GM21367 (cell line): Measurements from ENCODE around the gene RTKN.
A peak's percentile ranks its signal among the peaks of the same experiment; 100 is the strongest.
"Not testable (repeated sequence)": the region's sequence is repeated elsewhere in the genome, so short reads cannot be mapped to it uniquely, and the experiment has no call there.

Experiments used
- ATAC-seq: cut with Tn5 transposase; IDR thresholded peaks from one replicate; pipeline ENCODE4 v1.9.1; 2021; ENCODE audit not compliant: unreplicated experiment

RTKN gene

DNA sequence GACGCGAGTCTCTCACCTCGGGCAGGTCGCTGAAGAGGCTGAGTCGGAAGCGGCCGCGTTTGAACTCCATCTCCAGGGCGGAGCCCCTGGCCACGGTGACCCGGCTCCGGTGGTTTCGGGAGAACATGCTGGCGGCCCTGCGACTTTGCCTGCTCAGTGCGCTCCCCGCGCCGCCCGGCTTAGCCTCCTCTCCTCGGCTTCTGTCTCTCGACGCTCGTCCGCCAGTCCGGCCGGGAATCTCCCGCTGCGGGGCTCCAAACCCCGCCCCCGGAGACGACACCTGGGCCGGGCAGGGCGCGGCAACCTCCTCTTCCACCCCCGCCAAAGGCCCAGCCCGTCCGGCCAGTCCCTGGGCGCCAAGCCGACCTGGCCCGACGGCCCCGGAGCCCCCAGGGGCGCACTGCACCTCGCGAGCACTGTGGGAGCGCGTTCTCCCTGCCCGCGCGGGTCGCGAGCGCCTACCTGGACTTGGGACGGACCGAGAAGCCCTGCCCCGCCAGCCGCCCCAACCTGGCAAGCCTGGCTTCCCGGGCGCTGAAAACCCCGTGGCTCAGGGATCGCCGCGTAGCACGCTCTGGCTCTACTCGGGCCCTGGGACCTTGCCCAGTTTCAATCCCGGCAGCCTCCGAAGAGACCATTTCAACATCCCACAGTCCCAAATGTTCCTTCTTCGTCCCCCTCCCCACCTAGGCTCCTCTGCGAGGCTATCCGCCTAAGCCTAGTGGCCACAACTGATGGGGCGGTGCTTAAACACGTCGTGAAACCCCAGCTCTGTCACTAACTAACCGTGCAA lies at the start of gene RTKN:
RTKN (minus strand) TSS at position 248 of the 793 bp plus-strand sequence; CDS start at position 127, 121 bp downstream.
- no peak for ATAC-seq

DNA sequence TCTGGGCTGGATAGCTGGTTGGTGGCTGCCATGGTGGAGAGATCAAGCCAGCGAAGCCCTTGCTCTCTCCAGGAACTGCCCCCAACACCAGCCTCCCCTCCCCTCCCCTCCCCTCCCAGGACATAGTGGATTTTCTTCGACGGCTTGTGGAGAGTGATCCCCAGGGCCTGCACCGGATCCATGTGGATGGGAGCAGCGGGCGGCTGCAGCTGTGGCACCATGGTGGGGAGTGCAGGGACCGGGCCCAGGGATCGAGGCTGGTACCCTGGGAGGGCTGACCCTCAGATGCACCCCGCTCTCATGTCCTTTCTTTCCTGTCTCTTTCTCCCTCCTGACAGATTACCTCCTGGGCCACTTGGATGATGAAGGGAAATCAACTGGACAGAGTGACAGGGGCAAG lies 48.2 kb upstream of the RTKN start:
- no peak for ATAC-seq

GRCh38 chr2:74488643-74489481 lies 47.1 kb upstream of the RTKN start:
- no peak for ATAC-seq

DNA sequence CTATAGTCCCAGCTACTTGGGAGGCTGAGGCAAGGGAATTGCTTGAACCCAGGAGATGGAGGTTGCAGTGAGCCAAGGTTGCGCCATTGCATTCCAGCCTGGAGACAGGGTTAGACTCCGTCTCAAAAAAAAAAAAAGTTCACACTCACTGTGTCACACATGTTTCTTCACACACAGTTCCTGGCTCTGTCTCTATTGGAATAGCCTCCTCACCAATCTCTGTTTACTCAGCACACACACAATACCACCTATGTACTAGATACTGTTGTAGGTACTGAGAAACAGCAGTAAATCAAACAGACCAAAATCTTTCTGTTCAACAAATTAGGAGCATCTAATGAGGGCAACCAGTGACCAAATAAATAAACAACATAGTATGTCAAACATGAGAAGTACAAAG lies 44.4 kb upstream of the RTKN start:
- no peak for ATAC-seq

DNA sequence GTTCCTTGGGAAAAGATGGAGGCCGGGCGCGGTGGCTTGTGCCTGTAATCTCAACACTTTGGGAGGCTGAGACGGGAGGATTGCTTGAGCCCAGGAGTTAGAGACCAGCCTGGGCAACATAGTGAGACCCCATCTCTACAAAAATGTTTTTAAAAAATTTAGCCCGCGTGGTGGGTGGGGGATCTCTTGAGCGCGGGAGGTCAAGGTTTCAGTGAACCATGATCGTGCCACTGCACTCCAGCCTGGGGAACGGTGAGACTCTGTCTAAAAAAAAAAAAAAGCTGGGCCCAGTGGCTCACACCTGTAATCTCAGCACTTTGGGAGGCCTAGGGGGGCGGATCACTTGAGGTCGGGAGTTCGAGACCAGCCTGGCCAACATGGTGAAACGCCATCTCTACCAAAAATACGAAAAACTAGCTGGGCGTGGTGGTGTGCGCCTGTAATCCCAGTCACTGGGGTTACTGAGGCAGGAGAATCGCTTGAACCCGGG lies 42.0 kb upstream of the RTKN start:
- ATAC-seq = not testable (repeated sequence)

- ATAC-seq = peak; percentile 76
Observed at GRCh38 chr2:74482801-74483674, 41.3 kb upstream of the RTKN start, which contains the start of the genes CCDC142 and TTC31. Gene CCDC142, minus strand, starts transcription at chr2:74482998. Its CDS starts 161 bp downstream, at chr2:74482837. Gene TTC31, plus strand, starts transcription at chr2:74483081. Its CDS starts 15 bp downstream, at chr2:74483096.

DNA sequence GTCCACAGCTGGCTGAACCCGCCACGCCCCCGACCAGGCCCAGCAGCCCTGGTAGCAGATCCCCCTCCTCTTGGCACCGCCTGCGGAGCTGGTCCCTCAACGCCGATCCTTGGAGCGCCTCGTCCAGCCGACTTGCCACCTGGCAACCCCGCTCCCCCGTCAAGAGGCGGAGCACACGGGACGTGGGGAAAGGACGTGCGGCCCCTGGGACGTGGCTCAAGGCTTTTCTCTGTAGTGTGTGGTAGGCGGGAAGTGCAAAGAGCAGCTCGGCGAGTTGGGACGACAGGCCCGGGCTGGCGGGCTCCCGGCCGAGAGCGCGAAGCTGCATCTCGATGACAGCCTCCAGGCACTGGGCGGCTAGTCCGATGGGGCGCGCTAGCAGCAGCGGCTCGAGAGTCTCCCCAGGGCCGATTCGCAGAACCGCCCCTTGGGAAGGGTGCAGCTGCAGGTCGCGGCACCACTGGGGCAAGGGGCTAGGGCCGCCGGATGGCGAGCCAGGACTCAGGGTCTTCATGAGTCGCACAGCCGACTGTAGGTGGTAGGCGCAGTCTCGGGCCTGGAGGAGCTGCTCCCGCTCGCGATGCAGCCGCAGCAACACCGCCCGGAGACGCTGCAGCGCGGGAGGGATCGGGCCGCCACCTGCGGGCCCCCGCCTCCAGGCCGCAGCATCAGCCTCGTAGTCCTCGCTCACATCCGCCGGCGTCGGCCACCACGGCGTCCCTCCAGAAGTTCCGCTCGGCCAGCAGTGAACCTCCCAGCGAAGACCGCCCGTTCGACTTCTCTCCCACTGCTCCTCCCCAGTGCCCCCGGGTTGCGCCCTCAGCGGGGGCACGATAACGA lies 40.4 kb upstream of the RTKN start:
- ATAC-seq = peak; percentile 22

DNA sequence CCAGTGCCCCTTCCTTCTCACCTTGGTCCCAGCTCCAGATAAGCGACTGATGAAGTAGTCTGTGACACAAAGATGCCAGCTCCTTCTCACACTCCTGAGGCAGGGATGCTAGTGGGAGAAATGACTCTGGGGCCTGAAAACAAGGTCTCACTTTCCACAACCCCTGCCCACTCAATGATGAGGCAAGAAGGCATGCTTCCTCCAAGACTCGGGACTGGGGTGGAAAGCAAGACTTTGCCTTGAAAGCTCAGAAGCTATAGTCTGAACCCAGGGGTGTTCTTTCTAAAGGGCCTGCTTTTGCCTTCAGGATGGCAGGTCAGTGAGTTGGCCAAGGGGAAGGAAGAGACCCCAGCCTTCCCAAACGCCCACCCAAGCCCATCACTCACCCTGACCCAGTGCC lies 39.7 kb upstream of the RTKN start:
- ATAC-seq = no peak

DNA sequence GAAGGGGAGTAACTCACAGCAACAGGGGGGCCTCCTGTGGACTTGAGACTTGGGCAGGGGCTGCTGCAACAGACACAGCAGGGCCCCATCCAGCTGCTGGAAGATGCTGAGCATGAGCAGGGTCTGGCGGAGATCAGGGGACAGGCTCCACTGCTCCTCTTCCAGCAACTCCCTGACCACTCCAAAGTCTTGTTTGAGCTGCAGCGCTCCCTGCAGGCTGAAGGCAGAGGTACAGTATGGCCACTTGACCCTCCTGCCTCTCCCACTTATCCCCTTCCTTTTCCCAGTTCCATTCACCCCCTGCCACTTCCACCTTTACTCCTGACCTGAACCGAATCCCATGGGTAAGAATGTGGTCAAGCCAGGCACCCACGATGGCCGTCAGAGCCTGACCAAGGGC lies 33.2 kb upstream of the RTKN start:
- ATAC-seq = no peak

DNA sequence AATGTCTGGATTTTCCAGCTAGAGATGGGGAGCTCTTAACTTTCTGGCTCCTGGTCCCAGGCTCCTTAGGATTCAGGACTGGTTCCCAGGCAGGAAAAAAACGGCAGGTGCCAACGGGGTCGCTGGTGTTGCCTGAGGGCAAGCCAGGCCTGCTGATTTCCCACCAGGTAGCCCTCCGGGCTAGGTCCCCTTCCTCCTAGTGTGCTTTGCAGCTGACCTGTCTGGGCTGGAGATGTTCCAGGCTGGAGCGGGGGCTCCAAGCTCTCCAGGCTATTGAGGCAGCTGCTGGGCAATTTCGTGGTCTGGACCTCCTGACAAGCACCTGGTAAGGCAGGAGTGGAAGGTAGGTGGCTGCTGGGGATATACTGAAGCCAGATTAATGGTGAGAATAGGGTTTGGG lies 32.7 kb upstream of the RTKN start:
- no peak for ATAC-seq

DNA sequence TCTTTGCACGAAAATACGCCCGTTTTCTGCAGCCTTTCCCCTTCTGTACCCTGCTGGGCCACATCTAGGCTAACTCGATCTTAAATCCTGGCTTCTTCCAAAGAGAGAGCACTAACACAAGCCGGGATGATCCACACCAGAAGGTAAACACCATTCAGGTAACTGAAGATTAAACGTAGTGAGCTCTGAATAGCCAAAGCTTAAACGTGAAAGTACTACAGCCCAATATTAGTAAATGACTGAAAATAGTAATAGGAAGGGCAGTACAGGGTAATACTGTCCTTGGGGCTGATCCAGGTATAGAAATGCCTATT lies 31.2 kb upstream of the RTKN start:
- ATAC-seq = no peak

- ATAC-seq = peak; percentile 75
Observed at GRCh38 chr2:74472086-74472944, 30.6 kb upstream of the RTKN start, which contains the start of gene MRPL53. Gene MRPL53, minus strand, starts transcription at chr2:74472680. Its CDS starts 20 bp downstream, at chr2:74472660.

- no peak for ATAC-seq
Observed at GRCh38 chr2:74471332-74472065, 29.8 kb upstream of the RTKN start.

DNA sequence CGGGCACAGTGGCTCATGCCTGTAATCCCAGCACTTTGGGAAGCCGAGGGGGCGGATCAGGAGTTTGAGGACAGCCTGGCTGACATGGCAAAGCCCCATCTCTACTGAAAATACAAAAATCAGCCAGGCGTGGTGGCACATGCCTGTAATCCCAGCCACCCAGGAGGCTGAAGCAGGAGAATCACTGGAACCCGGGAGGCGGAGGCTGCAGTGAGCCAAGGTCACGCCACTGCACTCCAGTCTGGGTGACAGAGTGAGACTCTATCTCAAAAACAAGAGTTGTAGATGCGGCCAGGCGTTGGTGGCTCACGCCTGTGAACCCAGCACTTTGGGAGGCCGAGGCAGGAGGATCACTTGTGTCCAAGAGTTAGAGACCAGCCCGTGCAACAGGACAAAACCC lies 29.0 kb upstream of the RTKN start:
- ATAC-seq = not testable (repeated sequence)

DNA sequence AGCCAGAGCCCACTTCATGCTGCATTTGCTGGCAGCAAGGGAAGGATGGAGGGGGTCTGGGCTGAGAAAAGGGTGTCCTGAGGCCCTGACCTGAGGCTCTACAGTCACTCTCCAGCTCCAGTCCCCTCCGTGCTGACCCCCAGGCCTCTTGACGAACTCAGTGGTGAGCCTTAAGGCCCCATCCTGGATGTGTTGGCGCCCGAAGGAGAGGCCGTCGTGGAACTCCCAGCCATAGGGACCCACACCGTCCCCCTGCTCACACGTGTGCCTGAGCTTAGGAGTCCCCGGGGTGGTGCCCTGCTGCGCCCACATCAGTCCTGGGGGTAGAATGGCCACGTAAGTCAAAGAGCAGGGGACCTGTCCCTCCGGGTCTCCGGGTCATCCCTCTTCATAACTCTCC lies 22.7 kb upstream of the RTKN start:
- no peak for ATAC-seq

DNA sequence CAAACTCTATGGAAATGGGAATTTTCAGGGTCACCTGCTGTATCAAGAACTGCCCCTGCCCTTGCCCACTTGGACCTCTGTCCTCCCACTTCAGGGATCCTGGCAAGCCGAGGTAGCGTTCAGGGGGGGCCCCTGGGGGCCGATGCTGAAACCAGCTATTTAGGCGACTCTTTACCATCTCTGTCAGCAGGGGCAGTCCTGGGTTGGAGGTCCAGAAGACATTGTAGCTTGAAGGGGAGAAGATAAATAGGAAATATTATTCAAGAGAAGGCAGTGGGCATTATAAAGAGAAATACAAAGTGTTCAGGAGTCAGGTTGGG lies 21.0 kb upstream of the RTKN start:
- no peak for ATAC-seq

GRCh38 chr2:74462054-74462785 lies 20.5 kb upstream of the RTKN start:
- ATAC-seq = no peak
